GM23248 (cell line): ENCODE results near the gene TMEM94.

Experiments used
- EZH2 ChIP-seq: fragments of 200-600 bp; sonication (generic); IDR thresholded peaks from 2 replicates; pipeline ENCODE4 v1.6.1; 2018; ENCODE audit warnings: antibody characterized with exemption, mild to moderate bottlenecking; ENCODE audit not compliant: insufficient read depth, poor library complexity, severe bottlenecking
- EZH2phosphoT487 ChIP-seq: fragments of 200-600 bp; sonication (generic); IDR thresholded peaks from 2 replicates; pipeline ENCODE4 v1.6.1; 2018; ENCODE audit warnings: antibody characterized with exemption, moderate library complexity, mild to moderate bottlenecking, low read depth; ENCODE audit not compliant: insufficient read depth

DNA sequence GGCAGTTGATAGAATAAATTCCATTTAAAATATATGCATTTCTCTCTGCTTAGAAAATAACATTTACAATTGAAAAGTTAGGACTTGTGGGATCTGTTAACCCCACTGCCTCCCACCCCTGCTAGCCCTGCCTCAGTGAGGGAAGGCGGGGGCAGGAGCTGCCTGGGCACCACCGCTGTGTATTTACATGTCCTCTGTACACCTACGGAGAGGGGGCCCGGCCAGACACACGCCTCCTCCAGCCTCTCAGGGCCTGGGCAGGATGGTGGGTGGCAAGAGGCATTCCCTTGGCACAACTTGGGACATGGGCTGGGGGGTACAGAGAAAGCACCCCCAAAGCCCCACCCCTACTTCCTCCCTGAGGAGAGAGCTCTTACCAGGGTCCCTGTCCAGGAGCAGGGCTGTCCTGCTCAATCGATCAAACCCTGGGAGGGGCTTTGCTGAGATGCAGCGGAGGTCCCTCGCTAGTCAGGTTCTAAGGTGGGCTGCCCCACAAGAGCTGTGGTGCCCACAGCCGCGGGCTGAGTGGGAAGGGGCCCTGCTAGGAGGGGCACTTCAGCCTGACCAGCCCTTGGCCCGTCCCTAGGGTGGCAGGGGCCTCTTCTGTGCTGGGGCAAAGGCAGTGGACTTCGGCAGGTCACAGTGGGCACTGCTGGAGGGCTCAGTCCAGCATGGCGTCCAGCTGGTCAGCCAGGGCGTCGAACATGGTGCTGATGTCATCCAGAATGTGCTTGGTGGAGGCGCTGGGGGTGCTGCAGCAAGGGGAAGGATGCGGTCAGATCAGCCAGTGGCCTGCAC, 44.2 kb downstream of the TMEM94 start:
- no peak for TF ChIP-seq EZH2
- TF ChIP-seq EZH2phosphoT487 = no peak
